Ishikawa (cell line): ENCODE measurements around the gene PSTPIP1.

Experiments used
- CEBPB ChIP-seq: IDR thresholded peaks from 2 replicates; pipeline ENCODE4 v1.6.1; 2012
- CREB1 ChIP-seq: IDR thresholded peaks from 2 replicates; pipeline ENCODE4 v1.6.1; 2012; ENCODE audit warnings: low read depth
- EGR1 ChIP-seq: IDR thresholded peaks from 2 replicates; pipeline ENCODE4 v1.6.1; 2012
- EP300 ChIP-seq: IDR thresholded peaks from 2 replicates; pipeline ENCODE4 v1.6.1; 2012; ENCODE audit warnings: borderline replicate concordance
- FOXM1 ChIP-seq: IDR thresholded peaks from 2 replicates; pipeline ENCODE4 v1.6.1; 2012; ENCODE audit warnings: low read depth, borderline replicate concordance
- NFIC ChIP-seq: IDR thresholded peaks from 2 replicates; pipeline ENCODE4 v1.6.1; 2012
- RAD21 ChIP-seq: IDR thresholded peaks from 2 replicates; pipeline ENCODE4 v1.6.1; 2012; ENCODE audit warnings: low read depth
- TAF1 ChIP-seq: IDR thresholded peaks from 2 replicates; pipeline ENCODE4 v1.6.1; 2012; ENCODE audit warnings: low read depth, mild to moderate bottlenecking
- TCF12 ChIP-seq: IDR thresholded peaks from 2 replicates; pipeline ENCODE4 v1.6.1; 2012; ENCODE audit warnings: low read depth
- TEAD4 ChIP-seq: IDR thresholded peaks from 2 replicates; pipeline ENCODE4 v1.6.1; 2012
- YY1 ChIP-seq: IDR thresholded peaks from 2 replicates; pipeline ENCODE4 v1.6.1; 2012; ENCODE audit warnings: low read depth
- ZBTB7A ChIP-seq: IDR thresholded peaks from 2 replicates; pipeline ENCODE4 v1.6.1; 2012; ENCODE audit warnings: low read depth
- TF ChIP-seq, protein P1 (sequence below): IDR thresholded peaks from 2 replicates; pipeline ENCODE4 v1.6.1; 2012; ENCODE audit warnings: low read depth, mild to moderate bottlenecking
- TF ChIP-seq, protein P2 (sequence below): IDR thresholded peaks from 2 replicates; pipeline ENCODE4 v1.6.1; 2012
- TF ChIP-seq, protein P3 (sequence below): IDR thresholded peaks from 2 replicates; pipeline ENCODE4 v1.6.1; 2012

The PSTPIP1 gene

DNA sequence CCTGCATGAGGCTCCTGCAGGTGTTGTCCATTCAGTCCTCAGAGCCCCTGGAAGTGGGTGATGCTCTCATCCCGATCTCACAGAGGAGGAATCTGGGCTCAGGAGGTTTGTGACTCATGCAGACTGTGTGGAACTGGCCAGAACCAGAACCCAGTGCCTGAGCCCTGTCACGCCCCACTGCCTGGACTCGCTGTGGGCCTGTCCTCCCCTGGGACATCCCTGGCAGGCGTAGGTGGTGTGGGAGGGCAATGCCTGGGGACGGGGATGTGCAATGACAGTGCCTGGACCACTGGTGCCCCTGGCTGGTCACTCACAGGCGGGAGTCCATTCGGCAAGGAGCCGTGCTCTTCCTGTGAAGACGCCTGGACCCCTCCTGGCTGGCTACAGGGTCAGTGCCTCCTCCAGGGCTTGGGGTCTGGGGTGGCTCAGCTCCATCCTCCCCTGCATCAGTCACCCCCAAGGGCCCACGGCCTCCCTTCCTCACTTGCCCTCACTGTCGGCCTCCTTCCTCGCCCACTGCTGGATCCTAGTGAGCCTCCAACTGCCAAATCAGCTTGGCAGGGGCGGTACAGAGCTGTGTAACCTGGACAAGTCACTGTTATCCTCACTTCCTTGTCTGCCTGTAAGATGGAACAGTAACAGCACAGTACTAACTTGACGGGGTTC, 14.9 kb downstream of the PSTPIP1 start:
- TF ChIP-seq TEAD4 (no peak), EGR1 (no peak), TCF12 (no peak), FOXM1 (no peak)

DNA sequence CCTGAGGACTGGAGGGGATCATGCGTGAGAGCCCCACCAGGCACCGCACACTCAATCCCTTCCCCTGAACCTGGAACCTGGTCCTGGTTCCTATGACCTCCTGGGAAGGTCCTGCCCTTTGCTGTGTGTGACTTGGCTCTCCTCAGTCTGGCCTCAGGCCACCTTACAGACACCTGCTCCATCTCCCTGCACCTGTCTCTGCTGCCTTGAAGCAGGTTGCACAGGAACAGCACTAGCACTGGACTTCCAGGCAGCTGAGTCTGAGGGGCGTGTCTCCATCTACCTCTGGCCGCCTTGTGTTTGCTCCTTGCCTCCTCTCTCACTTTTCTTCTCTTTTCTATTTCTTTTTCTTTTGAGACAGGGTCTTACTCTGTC, 15.4 kb downstream of the PSTPIP1 start:
- TF ChIP-seq, protein P1, sequence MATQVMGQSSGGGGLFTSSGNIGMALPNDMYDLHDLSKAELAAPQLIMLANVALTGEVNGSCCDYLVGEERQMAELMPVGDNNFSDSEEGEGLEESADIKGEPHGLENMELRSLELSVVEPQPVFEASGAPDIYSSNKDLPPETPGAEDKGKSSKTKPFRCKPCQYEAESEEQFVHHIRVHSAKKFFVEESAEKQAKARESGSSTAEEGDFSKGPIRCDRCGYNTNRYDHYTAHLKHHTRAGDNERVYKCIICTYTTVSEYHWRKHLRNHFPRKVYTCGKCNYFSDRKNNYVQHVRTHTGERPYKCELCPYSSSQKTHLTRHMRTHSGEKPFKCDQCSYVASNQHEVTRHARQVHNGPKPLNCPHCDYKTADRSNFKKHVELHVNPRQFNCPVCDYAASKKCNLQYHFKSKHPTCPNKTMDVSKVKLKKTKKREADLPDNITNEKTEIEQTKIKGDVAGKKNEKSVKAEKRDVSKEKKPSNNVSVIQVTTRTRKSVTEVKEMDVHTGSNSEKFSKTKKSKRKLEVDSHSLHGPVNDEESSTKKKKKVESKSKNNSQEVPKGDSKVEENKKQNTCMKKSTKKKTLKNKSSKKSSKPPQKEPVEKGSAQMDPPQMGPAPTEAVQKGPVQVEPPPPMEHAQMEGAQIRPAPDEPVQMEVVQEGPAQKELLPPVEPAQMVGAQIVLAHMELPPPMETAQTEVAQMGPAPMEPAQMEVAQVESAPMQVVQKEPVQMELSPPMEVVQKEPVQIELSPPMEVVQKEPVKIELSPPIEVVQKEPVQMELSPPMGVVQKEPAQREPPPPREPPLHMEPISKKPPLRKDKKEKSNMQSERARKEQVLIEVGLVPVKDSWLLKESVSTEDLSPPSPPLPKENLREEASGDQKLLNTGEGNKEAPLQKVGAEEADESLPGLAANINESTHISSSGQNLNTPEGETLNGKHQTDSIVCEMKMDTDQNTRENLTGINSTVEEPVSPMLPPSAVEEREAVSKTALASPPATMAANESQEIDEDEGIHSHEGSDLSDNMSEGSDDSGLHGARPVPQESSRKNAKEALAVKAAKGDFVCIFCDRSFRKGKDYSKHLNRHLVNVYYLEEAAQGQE, result no peak
- no peak for TF ChIP-seq CREB1
- TF ChIP-seq YY1, result no peak
- TF ChIP-seq, protein P2, sequence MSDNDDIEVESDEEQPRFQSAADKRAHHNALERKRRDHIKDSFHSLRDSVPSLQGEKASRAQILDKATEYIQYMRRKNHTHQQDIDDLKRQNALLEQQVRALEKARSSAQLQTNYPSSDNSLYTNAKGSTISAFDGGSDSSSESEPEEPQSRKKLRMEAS, result no peak
- no peak for TF ChIP-seq CEBPB
- TF ChIP-seq NFIC, result no peak
- TF ChIP-seq EP300, result no peak
- TF ChIP-seq ZBTB7A, result no peak
- TF ChIP-seq TCF12, result no peak
- TF ChIP-seq RAD21, result no peak
- no peak for TF ChIP-seq FOXM1
- no peak for TF ChIP-seq EGR1
- no peak for TF ChIP-seq TAF1

DNA sequence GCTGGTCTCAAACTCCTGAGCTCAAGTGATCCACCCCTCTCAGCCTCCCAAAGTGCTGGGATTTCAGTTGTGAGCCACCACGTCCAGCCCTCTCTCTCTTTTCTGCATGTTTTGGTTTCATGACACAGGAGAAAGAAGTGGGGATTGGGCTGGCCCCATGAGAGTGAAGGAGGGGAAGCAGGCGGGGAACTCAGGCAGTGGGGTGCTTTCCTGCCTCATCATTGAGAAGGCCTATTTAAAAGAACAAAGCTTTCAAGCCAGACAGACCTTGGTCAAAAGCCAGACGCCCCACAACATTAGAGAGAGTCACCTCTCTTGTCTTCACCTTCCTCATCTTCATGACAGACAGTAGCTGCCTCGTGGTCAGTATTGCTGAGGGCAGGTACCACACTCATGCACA, 15.9 kb downstream of the PSTPIP1 start:
- TF ChIP-seq, protein P2, result no peak
- no peak for TF ChIP-seq TEAD4
- TF ChIP-seq TAF1, result no peak
- TF ChIP-seq CEBPB, result no peak
- no peak for TF ChIP-seq ZBTB7A
- TF ChIP-seq, protein P3, sequence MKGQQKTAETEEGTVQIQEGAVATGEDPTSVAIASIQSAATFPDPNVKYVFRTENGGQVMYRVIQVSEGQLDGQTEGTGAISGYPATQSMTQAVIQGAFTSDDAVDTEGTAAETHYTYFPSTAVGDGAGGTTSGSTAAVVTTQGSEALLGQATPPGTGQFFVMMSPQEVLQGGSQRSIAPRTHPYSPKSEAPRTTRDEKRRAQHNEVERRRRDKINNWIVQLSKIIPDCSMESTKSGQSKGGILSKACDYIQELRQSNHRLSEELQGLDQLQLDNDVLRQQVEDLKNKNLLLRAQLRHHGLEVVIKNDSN, result no peak
- TF ChIP-seq TCF12, result no peak
- no peak for TF ChIP-seq FOXM1
- no peak for TF ChIP-seq EGR1
- no peak for TF ChIP-seq RAD21

DNA sequence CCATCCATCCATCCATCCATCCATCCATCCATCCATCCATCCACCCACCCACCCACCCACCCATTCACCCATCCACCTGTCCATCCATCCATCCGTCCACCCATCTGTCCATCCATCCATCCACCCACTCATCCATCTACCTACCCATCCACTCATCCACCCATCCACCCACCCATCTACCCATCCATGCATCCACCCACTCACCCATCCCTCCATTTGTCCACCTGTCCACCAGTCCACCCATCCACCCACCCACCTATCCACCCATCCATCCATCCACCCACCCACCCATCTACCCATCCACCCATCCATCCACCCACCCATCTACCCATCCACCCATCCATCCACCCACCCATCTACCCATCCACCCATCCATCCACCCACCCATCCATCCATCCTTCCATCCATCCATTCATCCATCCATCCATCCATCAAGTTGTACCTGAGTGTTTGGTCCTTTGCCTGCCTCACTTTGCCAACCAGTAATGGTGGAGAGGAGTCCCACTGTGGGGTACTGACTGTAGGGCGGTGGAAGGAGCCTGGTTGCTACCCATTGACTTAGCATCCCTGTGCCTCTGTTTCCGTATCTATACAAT, 17.3 kb downstream of the PSTPIP1 start:
- no peak for TF ChIP-seq CREB1
- TF ChIP-seq, protein P1, result no peak
- TF ChIP-seq FOXM1, result no peak
- TF ChIP-seq, protein P2, result no peak
- TF ChIP-seq, protein P3, result no peak
- TF ChIP-seq TAF1, result no peak
- no peak for TF ChIP-seq NFIC
- TF ChIP-seq CEBPB, result no peak
- TF ChIP-seq RAD21, result no peak
- no peak for TF ChIP-seq ZBTB7A
- no peak for TF ChIP-seq TCF12
- TF ChIP-seq EP300, result no peak
- no peak for TF ChIP-seq TEAD4
- no peak for TF ChIP-seq YY1
- no peak for TF ChIP-seq EGR1

DNA sequence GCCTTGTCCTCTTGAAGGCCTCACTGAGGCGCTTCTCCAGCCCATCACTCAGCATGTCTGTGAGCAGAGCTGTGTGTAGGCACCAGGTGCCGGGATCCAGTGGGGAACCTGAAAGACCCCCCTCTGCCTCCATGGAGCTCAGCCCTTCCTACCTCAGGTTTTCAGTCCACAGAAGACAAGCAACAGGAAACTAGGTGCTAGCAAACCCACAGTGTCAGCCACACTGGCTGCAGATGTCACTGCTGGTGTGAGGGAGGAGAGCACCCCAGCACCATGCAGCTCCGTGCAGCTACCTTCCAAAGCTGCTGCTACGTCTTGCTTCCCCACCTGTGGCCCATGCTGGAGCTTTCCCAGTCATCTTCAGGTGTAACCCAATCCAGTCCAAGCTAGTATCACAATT, 17.9 kb downstream of the PSTPIP1 start:
- TF ChIP-seq TAF1 (no peak), CEBPB (no peak)

DNA sequence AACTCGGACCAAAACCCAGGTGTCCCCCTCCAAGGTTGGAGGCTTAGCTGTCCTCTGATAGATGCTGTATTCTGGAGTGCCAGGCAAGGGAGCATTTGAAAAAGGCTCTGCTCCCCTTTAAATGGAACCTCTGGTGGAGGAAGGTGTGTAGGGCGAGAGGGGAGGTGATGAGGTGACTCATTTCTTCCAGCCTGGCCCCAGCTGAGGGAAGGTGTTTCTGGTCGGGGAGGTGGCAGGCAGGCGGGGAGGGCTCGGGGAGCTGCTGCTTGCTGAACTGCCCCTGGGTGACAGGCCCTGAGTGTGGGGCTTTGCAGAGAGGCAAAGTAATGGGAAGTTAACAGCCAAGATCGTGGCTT, 18.8 kb downstream of the PSTPIP1 start:
- TF ChIP-seq, protein P2, result no peak
- TF ChIP-seq YY1, result no peak
- no peak for TF ChIP-seq RAD21
- no peak for TF ChIP-seq NFIC
- TF ChIP-seq FOXM1, result no peak
- TF ChIP-seq, protein P1, result no peak
- TF ChIP-seq EP300, result no peak; the same call in 1 of the 2 replicates
